Naive thymus-derived CD8-positive, alpha-beta T cell (primary cell): Measurements from ENCODE around the gene TTYH3. TPM values are rescaled to one million over a fixed set of nuclear protein-coding genes. Genes with fewer than 3 reads are reported as not detected.

Source experiments
- ATAC-seq, 2 donors: fragments of 150-1000 bp; cut with Tn5 transposase in 1 of 2; sonication (Bioruptor Pico), chemical (Tn5 transposase) in 1 of 2; 1 replicate in 1 of 2; 2 replicates in 1 of 2; pipeline ENCODE4 v1.10.0; 2021; ENCODE audit warnings: mild to moderate bottlenecking in 2 of 2, moderate library complexity in 2 of 2
- POLR2A ChIA-PET: fragments of 350-600 bp; sonication (Branson Sonifier 250); formaldehyde crosslinking; loops from one replicate; lab custom pipeline; 2021; ENCODE audit warnings: antibody characterized with exemption; lab: Charles Lee
- DNase-seq, 10 donors: peaks; one replicate each; pipeline versions ENCODE4 v3.0.0 to v3.0.0-alpha.2; 2020 to 2022
- H3K27ac Mint-ChIP-seq, 10 donors: one replicate each; pipeline ENCODE4 v1.8.0; 2020 to 2022; ENCODE audit warnings: mild to moderate bottlenecking in 10 of 10, mixed read lengths in 10 of 10, moderate library complexity in 4 of 10, inconsistent platforms in 1 of 10
- H3K27me3 Mint-ChIP-seq, 5 donors: one replicate each; pipeline ENCODE4 v1.8.0; 2021 to 2022; ENCODE audit warnings: mixed read lengths in 5 of 5
- H3K36me3 Mint-ChIP-seq, 3 donors: one replicate each; pipeline ENCODE4 v1.8.0; 2020 to 2022; ENCODE audit warnings: mixed read lengths in 3 of 3, mild to moderate bottlenecking in 2 of 3, inconsistent platforms in 1 of 3
- H3K4me1 Mint-ChIP-seq, 4 donors: one replicate each; pipeline ENCODE4 v1.8.0; 2021 to 2022; ENCODE audit warnings: mixed read lengths in 4 of 4
- H3K4me3 Mint-ChIP-seq, 10 donors: one replicate each; pipeline ENCODE4 v1.8.0; 2020 to 2022; ENCODE audit warnings: mild to moderate bottlenecking in 10 of 10, mixed read lengths in 10 of 10, moderate library complexity in 6 of 10, inconsistent platforms in 1 of 10
- H3K9me3 Mint-ChIP-seq, 9 donors: one replicate each; pipeline ENCODE4 v1.8.0; 2020 to 2022; ENCODE audit warnings: mixed read lengths in 9 of 9, mild to moderate bottlenecking in 3 of 9, inconsistent platforms in 1 of 9, moderate library complexity in 1 of 9
- polyA plus RNA-seq, 3 donors: library from polyadenylated mRNA; unstranded; fragments of 300-500 nt; fragmentation: Illumina TruSeq; gene quantifications; one replicate each; pipeline ENCODE4 v1.2.3, GENCODE V29; 2021
- total RNA-seq, 8 experiments: library from RNA in 2 of 8; stranded (reverse) in 2 of 8; gene quantifications; one replicate each; pipeline ENCODE4 v1.2.3 and lab custom pipeline; 2021 to 2026

TTYH3 gene
- total and polyA plus RNA-seq, 5 experiments from 2014 or later, result 1.1 to 14.9 (median 1.9) TPM

GRCh38 chr7:2624293-2624886 is 7.4 kb upstream of the TTYH3 start:
- DNase-seq (no peak), ATAC-seq (no peak)
- Mint-ChIP-seq H3K27ac (no peak overlapping the region), H3K36me3 (no peaks in the 10 kb centered on the region), H3K27me3 (peaks cover 0 to 5% (median 0%) of the 10 kb centered on the region in 5 donors), H3K4me1 (no peaks in the 10 kb centered on the region), H3K4me3 (no peak overlapping the region), H3K9me3 (no peaks in the 10 kb centered on the region)
- POLR2A ChIA-PET, result interaction anchor here (1.1 kb wide), 1 partner anchor 17 kb away, joined by 3 read pairs; no protein-coding TSS in a partner anchor

GRCh38 chr7:2626498-2627117 is 5.2 kb upstream of the TTYH3 start:
- Mint-ChIP-seq H3K4me1 (peaks cover 3 to 6% (median 4%) of the 10 kb centered on the region in 4 donors), H3K36me3 (no peaks in the 10 kb centered on the region), H3K4me3 (no peak overlapping the region), H3K9me3 (no peaks in the 10 kb centered on the region), H3K27me3 (peaks cover 0 to 5% (median 0%) of the 10 kb centered on the region in 5 donors), H3K27ac (no peak overlapping the region)
- POLR2A ChIA-PET, result no interaction called here
- DNase-seq (no peak), ATAC-seq (no peak)

GRCh38 chr7:2627258-2628129 is 4.3 kb upstream of the TTYH3 start:
- no peak for DNase-seq

GRCh38 chr7:2628130-2628482 is 3.7 kb upstream of the TTYH3 start:
- Mint-ChIP-seq H3K9me3 (no peaks in the 10 kb centered on the region), H3K4me3 (no peak overlapping the region), H3K27me3 (peaks cover 0 to 5% (median 0%) of the 10 kb centered on the region in 5 donors)

More at GRCh38 chr7:2627258-2628129, 4.3 kb upstream of the TTYH3 start:
- Mint-ChIP-seq H3K9me3 (no peaks in the 10 kb centered on the region), H3K27ac (no peak overlapping the region), H3K36me3 (no peaks in the 10 kb centered on the region), H3K27me3 (peaks cover 0 to 5% (median 0%) of the 10 kb centered on the region in 5 donors), H3K4me3 (no peak overlapping the region), H3K4me1 (peaks cover 3 to 6% (median 4%) of the 10 kb centered on the region in 4 donors)
- no peak for ATAC-seq
- POLR2A ChIA-PET, result interaction anchor here (1.1 kb wide), 1 partner anchor 10 kb away, joined by 3 read pairs; no protein-coding TSS in a partner anchor

GRCh38 chr7:2628891-2629290 is 2.9 kb upstream of the TTYH3 start:
- Mint-ChIP-seq H3K27me3 (peaks cover 0 to 5% (median 0%) of the 10 kb centered on the region in 5 donors), H3K27ac (peak overlapping the region in 1 of 10 donors; percentile 3), H3K9me3 (no peaks in the 10 kb centered on the region), H3K4me3 (no peak overlapping the region), H3K4me1 (peaks cover 6 to 15% (median 12%) of the 10 kb centered on the region in 4 donors), H3K36me3 (no peaks in the 10 kb centered on the region)
- no peak for DNase-seq
- ATAC-seq, result no peak
- POLR2A ChIA-PET, result no interaction called here

More at GRCh38 chr7:2628130-2628482, 3.7 kb upstream of the TTYH3 start:
- POLR2A ChIA-PET, result interaction anchor here (1.1 kb wide), 1 partner anchor 10 kb away, joined by 3 read pairs; no protein-coding TSS in a partner anchor
- H3K27ac Mint-ChIP-seq, result peak overlapping the region in 1 of 10 donors; percentile 65
- ATAC-seq (no peak), DNase-seq (no peak)
- no peaks in the 10 kb centered on the region for H3K36me3 Mint-ChIP-seq
- peaks cover 3 to 7% (median 5%) of the 10 kb centered on the region in 4 donors for H3K4me1 Mint-ChIP-seq

GRCh38 chr7:2629746-2630681 is 1.8 kb upstream of the TTYH3 start:
- POLR2A ChIA-PET, result interaction anchor here (1.2 kb wide), 1 partner anchor 71 kb away, joined by 5 read pairs; the partner anchor contains the start of gene IQCE
- Mint-ChIP-seq H3K4me1 (peaks cover 8 to 20% (median 16%) of the 10 kb centered on the region in 4 donors), H3K27me3 (peaks cover 0 to 5% (median 0%) of the 10 kb centered on the region in 5 donors), H3K4me3 (no peak overlapping the region), H3K27ac (no peak overlapping the region), H3K9me3 (no peaks in the 10 kb centered on the region), H3K36me3 (no peaks in the 10 kb centered on the region)
- no peak for DNase-seq
- no peak for ATAC-seq

GRCh38 chr7:2632733-2633537 is 1.1 kb downstream of the TTYH3 start:
- peaks cover 11 to 32% (median 23%) of the 10 kb centered on the region in 4 donors for H3K4me1 Mint-ChIP-seq
- no peaks in the 10 kb centered on the region for H3K36me3 Mint-ChIP-seq
- H3K4me3 Mint-ChIP-seq, result peak overlapping the region; percentile 85 to 94 (median 90)
- POLR2A ChIA-PET, result interaction anchor here (2.9 to 3.8 kb wide), 2 partner anchors 12 to 123 kb away, joined by 18 to 21 read pairs; no protein-coding TSS in a partner anchor
- DNase-seq, result peak in 9 of 10 donors; percentile 19 to 50 (median 37)
- ATAC-seq, result peak; percentile 13 to 31
- no peaks in the 10 kb centered on the region for H3K9me3 Mint-ChIP-seq
- no peaks in the 10 kb centered on the region for H3K27me3 Mint-ChIP-seq
- peak overlapping the region; percentile 19 to 93 (median 80) for H3K27ac Mint-ChIP-seq

- no peak for ATAC-seq
- Mint-ChIP-seq H3K36me3 (no peaks in the 10 kb centered on the region), H3K9me3 (no peaks in the 10 kb centered on the region)
These were observed 1.9 kb downstream of the TTYH3 start for GRCh38 chr7:2633538-2634266.

GRCh38 chr7:2634267-2635145 is 2.7 kb downstream of the TTYH3 start:
- peak overlapping the region; percentile 31 to 94 (median 88) for H3K4me3 Mint-ChIP-seq
- H3K9me3 Mint-ChIP-seq, result no peaks in the 10 kb centered on the region
- no peak for DNase-seq
- peaks cover 13 to 32% (median 23%) of the 10 kb centered on the region in 4 donors for H3K4me1 Mint-ChIP-seq
- H3K27ac Mint-ChIP-seq, result peak overlapping the region in 5 of 10 donors; percentile 38 to 74 (median 58)
- no peaks in the 10 kb centered on the region for H3K36me3 Mint-ChIP-seq
- no peak for ATAC-seq
- no peaks in the 10 kb centered on the region for H3K27me3 Mint-ChIP-seq
- POLR2A ChIA-PET, result interaction anchor here (0.6 to 3.8 kb wide), 2 partner anchors 10 to 1061 kb away, joined by 4 to 21 read pairs; no protein-coding TSS in a partner anchor

More at GRCh38 chr7:2633538-2634266, 1.9 kb downstream of the TTYH3 start:
- Mint-ChIP-seq H3K4me3 (peak overlapping the region; percentile 85 to 94 (median 90)), H3K4me1 (peaks cover 11 to 32% (median 23%) of the 10 kb centered on the region in 4 donors), H3K27me3 (no peaks in the 10 kb centered on the region), H3K27ac (peak overlapping the region; percentile 19 to 93 (median 80))
- POLR2A ChIA-PET, result interaction anchor here (0.6 to 3.8 kb wide), 3 partner anchors 11 to 1060 kb away, joined by 4 to 21 read pairs (median 18); no protein-coding TSS in a partner anchor
- DNase-seq, result no peak
